ENCODE results near the gene SMIM27. TPM values are rescaled to one million over a fixed set of nuclear protein-coding genes. Genes with fewer than 3 reads are reported as not detected.
A peak's percentile ranks its signal among the peaks of the same experiment; 100 is the strongest.

The SMIM27 gene
- total and polyA plus RNA-seq, 9 of the 15 experiments (the other 6 are each of a cell fraction or from before 2014, with no cell fraction given): 2.9 to 16.1 (median 7.9) TPM

- TF ChIP-seq HMBOX1 (IDR thresholded peaks at IDR 0.05) (no peak), ZNF282 (CRISPR knock-in tag; IDR thresholded peaks at IDR 0.05) (no peak), TEAD4 (IDR thresholded peaks at IDR 0.05; ENCODE audit: low read length) (peak; percentile 77), TEAD4 (CRISPR knock-in tag; IDR thresholded peaks at IDR 0.05; ENCODE audit: borderline replicate concordance) (no peak), DEAF1 (CRISPR knock-in tag; IDR thresholded peaks at IDR 0.05) (no peak), TAL1 (IDR thresholded peaks at IDR 0.05) (peak; percentile 69), JUND (IDR thresholded peaks at IDR 0.05; ENCODE audit: borderline replicate concordance, low read depth, low read length) (peak; percentile 75), JUND (tag; IDR thresholded peaks at IDR 0.05; ENCODE audit: borderline replicate concordance, low read depth, low read length) (no peak; the same call in 2 of the 3 replicates), CBFA2T3 (IDR thresholded peaks at IDR 0.05) (peak; percentile 89), PHB (CRISPR knock-in tag; IDR thresholded peaks at IDR 0.05) (no peak), KDM1A (IDR thresholded peaks at IDR 0.05) (peak; percentile 79 to 87), PML (IDR thresholded peaks at IDR 0.05; ENCODE audit: low read length) (no peak; the same call in 1 of the 2 replicates), SNAPC5 (CRISPR knock-in tag; IDR thresholded peaks at IDR 0.05) (no peak), BCOR (IDR thresholded peaks at IDR 0.05) (no peak), CREB3 (tag; conservative IDR thresholded peaks at IDR 0.05; ENCODE audit: low read depth) (no peak), SRSF7 (optimal IDR thresholded peaks at IDR 0.05; ENCODE audit: low read depth, low read length) (no peak), FOXM1 (IDR thresholded peaks at IDR 0.05; ENCODE audit: low read depth) (0 out of 2 replicates have a peak, but pooled peaks have one; percentile 42), FOXM1 (CRISPR knock-in tag; IDR thresholded peaks at IDR 0.05; ENCODE audit: low read depth) (no peak), ZNF584 (CRISPR knock-in tag; IDR thresholded peaks at IDR 0.05; ENCODE audit: low read depth) (no peak), NCOR1 (IDR thresholded peaks at IDR 0.05) (peak; percentile 49; the same call in 1 of the 2 replicates), HDAC3 (IDR thresholded peaks at IDR 0.05; ENCODE audit: borderline replicate concordance, partially characterized antibody) (no peak), TCF3 (CRISPR knock-in tag; IDR thresholded peaks at IDR 0.05) (peak; percentile 62), TCF15 (CRISPR knock-in tag; IDR thresholded peaks at IDR 0.05) (no peak), STAT5B (CRISPR knock-in tag; IDR thresholded peaks at IDR 0.05) (no peak)
These were observed 18.8 kb upstream of the SMIM27 start (continued) for GRCh38 chr9:32533336-32533735.
